Measurements from ENCODE around the gene HIP1. TPM values are rescaled to one million over a fixed set of nuclear protein-coding genes. Genes with fewer than 3 reads are reported as not detected.

The HIP1 gene
- total and polyA plus RNA-seq, 2 of the 13 experiments (the other 11 are each of a cell fraction or from before 2014, with no cell fraction given), result 4.5 to 6.2 TPM

GRCh38 chr7:75738604-75738974 lies at the start of gene HIP1 (continued):
- TF ChIP-seq ZNF276 (CRISPR knock-in tag; IDR thresholded peaks at IDR 0.05; ENCODE audit: low read depth), result no peak
- TF ChIP-seq ZNF329 (CRISPR knock-in tag; IDR thresholded peaks at IDR 0.05; ENCODE audit: low read depth), result no peak
- no peak for TF ChIP-seq DPF2 (CRISPR knock-in tag; IDR thresholded peaks at IDR 0.05; ENCODE audit: borderline replicate concordance, low read depth)
- no peak for TF ChIP-seq MNT (IDR thresholded peaks at IDR 0.05)
- no peak for TF ChIP-seq ZNF101 (CRISPR knock-in tag; IDR thresholded peaks at IDR 0.05; ENCODE audit: borderline replicate concordance, low read depth)
- TF ChIP-seq HIVEP1 (CRISPR knock-in tag; IDR thresholded peaks at IDR 0.05), result peak; percentile 30; the same call in 1 of the 2 replicates
- TF ChIP-seq MXD1 (CRISPR knock-in tag; IDR thresholded peaks at IDR 0.05), result peak; percentile 54
- peak; percentile 55 for TF ChIP-seq HES4 (CRISPR knock-in tag; IDR thresholded peaks at IDR 0.05; ENCODE audit: borderline replicate concordance)
- no peak for TF ChIP-seq ZNF609 (CRISPR knock-in tag; IDR thresholded peaks at IDR 0.05; ENCODE audit: borderline replicate concordance)
- TF ChIP-seq E2F5 (CRISPR knock-in tag; conservative IDR thresholded peaks at IDR 0.05), result no peak
- TF ChIP-seq ZNF768 (CRISPR knock-in tag; IDR thresholded peaks at IDR 0.05), result 0 out of 2 replicates have a peak, but pooled peaks have one; percentile 29
- TF ChIP-seq TBL1XR1 (IDR thresholded peaks at IDR 0.05; ENCODE audit: borderline replicate concordance, low read length, partially characterized antibody), result no peak
- TF ChIP-seq SP1 (IDR thresholded peaks at IDR 0.05), result no peak
- no peak for TF ChIP-seq SP1 (CRISPR knock-in tag; IDR thresholded peaks at IDR 0.05)
- no peak for TF ChIP-seq ZNF207 (IDR thresholded peaks at IDR 0.05; ENCODE audit: borderline replicate concordance)
- TF ChIP-seq SMC3 (IDR thresholded peaks at IDR 0.05; ENCODE audit: low read length), result no peak
- TF ChIP-seq PRDM15 (CRISPR knock-in tag; IDR thresholded peaks at IDR 0.05), result no peak

Data from HepG2 (cell line).